Measurements from ENCODE around the gene SMG1.

GRCh38 chr16:18803569-18804462 lies 122.4 kb downstream of the SMG1 start:
- TF ChIP-seq EZH2 (IDR thresholded peaks at IDR 0.05; ENCODE audit: borderline replicate concordance, low read length): no peak
- TF ChIP-seq, protein P1, sequence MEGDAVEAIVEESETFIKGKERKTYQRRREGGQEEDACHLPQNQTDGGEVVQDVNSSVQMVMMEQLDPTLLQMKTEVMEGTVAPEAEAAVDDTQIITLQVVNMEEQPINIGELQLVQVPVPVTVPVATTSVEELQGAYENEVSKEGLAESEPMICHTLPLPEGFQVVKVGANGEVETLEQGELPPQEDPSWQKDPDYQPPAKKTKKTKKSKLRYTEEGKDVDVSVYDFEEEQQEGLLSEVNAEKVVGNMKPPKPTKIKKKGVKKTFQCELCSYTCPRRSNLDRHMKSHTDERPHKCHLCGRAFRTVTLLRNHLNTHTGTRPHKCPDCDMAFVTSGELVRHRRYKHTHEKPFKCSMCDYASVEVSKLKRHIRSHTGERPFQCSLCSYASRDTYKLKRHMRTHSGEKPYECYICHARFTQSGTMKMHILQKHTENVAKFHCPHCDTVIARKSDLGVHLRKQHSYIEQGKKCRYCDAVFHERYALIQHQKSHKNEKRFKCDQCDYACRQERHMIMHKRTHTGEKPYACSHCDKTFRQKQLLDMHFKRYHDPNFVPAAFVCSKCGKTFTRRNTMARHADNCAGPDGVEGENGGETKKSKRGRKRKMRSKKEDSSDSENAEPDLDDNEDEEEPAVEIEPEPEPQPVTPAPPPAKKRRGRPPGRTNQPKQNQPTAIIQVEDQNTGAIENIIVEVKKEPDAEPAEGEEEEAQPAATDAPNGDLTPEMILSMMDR (IDR thresholded peaks at IDR 0.05; ENCODE audit: low read length): no peak

Measured in OCI-LY1 (cell line).